OCI-LY3 (cell line): Measurements from ENCODE around the gene MAML2.

Source experiments
- H2AFZ ChIP-seq: fragments of 200-600, 300-600 bp; shearing (Covaris generic); 2 replicates; pipeline ENCODE4 v1.6.0; 2014; ENCODE audit warnings: antibody characterized with exemption, low read depth, low read length
- H3K27ac ChIP-seq: fragments of 200-600, 300-600 bp; sonication (generic); 2 replicates; pipeline ENCODE4 v1.5.1; 2014; ENCODE audit warnings: mild to moderate bottlenecking, low read length, moderate library complexity, mixed read lengths
- H3K27me3 ChIP-seq: fragments of 200-600, 300-600 bp; sonication (generic); 2 replicates; pipeline ENCODE4 v1.6.1; 2014; ENCODE audit warnings: low read depth, low read length, mixed read lengths
- H3K36me3 ChIP-seq: fragments of 200-600, 300-600 bp; sonication (generic); replicated peaks from 2 replicates; pipeline ENCODE3; 2014; ENCODE audit warnings: low read depth, low read length, mixed read lengths
- H3K4me1 ChIP-seq: fragments of 300-600, 200-600 bp; sonication (generic); 2 replicates; pipeline ENCODE4 v1.6.1; 2014; ENCODE audit warnings: low read length, mixed read lengths
- H3K4me2 ChIP-seq: fragments of 200-600, 300-600 bp; sonication (generic); 2 replicates; pipeline ENCODE4 v1.6.1; 2014; ENCODE audit warnings: low read length, mixed read lengths
- H3K4me3 ChIP-seq: fragments of 300-600, 200-600 bp; sonication (generic); 2 replicates; pipeline ENCODE4 v1.5.1; 2014; ENCODE audit warnings: antibody characterized with exemption, mild to moderate bottlenecking, low read length, moderate library complexity
- H3K79me2 ChIP-seq: fragments of 300-600, 200-600 bp; shearing (Covaris generic); 2 replicates; pipeline ENCODE4 v1.6.1; 2014; ENCODE audit warnings: mild to moderate bottlenecking, low read length, mixed read lengths
- H3K9ac ChIP-seq: fragments of 300-600, 200-600 bp; shearing (Covaris generic); 2 replicates; pipeline ENCODE4 v1.6.0; 2014; ENCODE audit warnings: mild to moderate bottlenecking, low read length, moderate library complexity
- H3K9me3 ChIP-seq: fragments of 200-600, 300-600 bp; shearing (Covaris generic); 2 replicates; pipeline ENCODE4 v1.6.1; 2014; ENCODE audit warnings: low read length, mixed read lengths; ENCODE audit not compliant: insufficient read depth
- H4K20me1 ChIP-seq: fragments of 200-600, 300-600 bp; sonication (generic); 2 replicates; pipeline ENCODE4 v1.6.1; 2016; ENCODE audit warnings: low read length, mixed read lengths; ENCODE audit not compliant: insufficient read depth
- EZH2phosphoT487 ChIP-seq: fragments of 200-600 bp; shearing (Covaris generic); IDR thresholded peaks from 2 replicates; pipeline ENCODE4 v1.6.1; 2018; ENCODE audit warnings: antibody characterized with exemption, mixed run types, low read depth
- TF ChIP-seq, protein P1 (sequence below): fragments of 200-600, 300-600 bp; sonication (generic); IDR thresholded peaks from 2 replicates; pipeline ENCODE4 v1.5.1; 2014; ENCODE audit warnings: antibody characterized with exemption, low read length, low read depth

The MAML2 gene

GRCh38 chr11:96229354-96229977 lies 113.5 kb downstream of the MAML2 start:
- H3K4me3 ChIP-seq = no peak overlapping the region
- no peak overlapping the region for H2AFZ ChIP-seq
- H3K4me2 ChIP-seq = peak overlapping the region; percentile 9
- TF ChIP-seq, protein P1, sequence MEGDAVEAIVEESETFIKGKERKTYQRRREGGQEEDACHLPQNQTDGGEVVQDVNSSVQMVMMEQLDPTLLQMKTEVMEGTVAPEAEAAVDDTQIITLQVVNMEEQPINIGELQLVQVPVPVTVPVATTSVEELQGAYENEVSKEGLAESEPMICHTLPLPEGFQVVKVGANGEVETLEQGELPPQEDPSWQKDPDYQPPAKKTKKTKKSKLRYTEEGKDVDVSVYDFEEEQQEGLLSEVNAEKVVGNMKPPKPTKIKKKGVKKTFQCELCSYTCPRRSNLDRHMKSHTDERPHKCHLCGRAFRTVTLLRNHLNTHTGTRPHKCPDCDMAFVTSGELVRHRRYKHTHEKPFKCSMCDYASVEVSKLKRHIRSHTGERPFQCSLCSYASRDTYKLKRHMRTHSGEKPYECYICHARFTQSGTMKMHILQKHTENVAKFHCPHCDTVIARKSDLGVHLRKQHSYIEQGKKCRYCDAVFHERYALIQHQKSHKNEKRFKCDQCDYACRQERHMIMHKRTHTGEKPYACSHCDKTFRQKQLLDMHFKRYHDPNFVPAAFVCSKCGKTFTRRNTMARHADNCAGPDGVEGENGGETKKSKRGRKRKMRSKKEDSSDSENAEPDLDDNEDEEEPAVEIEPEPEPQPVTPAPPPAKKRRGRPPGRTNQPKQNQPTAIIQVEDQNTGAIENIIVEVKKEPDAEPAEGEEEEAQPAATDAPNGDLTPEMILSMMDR = no peak
- TF ChIP-seq EZH2phosphoT487 = no peak
- peaks cover 3% of the 10 kb centered on the region; the same call in 1 of the 2 replicates for H3K79me2 ChIP-seq
- H3K27ac ChIP-seq = no peak overlapping the region
- no peaks in the 10 kb centered on the region for H3K27me3 ChIP-seq
- no peak overlapping the region for H3K9ac ChIP-seq
- H4K20me1 ChIP-seq = no peaks in the 10 kb centered on the region
- peaks cover 26% of the 10 kb centered on the region for H3K4me1 ChIP-seq
- no peaks in the 10 kb centered on the region for H3K36me3 ChIP-seq
- H3K9me3 ChIP-seq = no peaks in the 10 kb centered on the region

DNA sequence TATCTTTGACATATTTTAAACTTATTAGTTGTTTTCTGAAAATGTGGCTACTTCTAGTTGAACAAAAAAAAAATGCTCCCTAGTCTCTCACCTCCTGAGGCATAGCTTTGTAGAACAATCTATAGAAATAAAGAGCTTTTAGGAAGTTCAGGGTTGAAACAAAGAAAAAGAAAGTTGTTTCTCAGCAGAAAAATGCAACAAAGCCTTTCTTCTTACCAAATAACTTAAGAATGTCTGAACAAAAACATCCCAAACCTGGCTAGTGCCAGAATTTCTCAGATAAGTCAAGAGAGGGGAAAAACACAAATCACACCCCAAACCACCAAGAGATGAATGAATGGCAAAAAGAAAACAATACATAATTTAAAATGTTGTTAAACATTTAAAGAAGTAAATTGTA lies 114.1 kb downstream of the MAML2 start:
- H3K4me1 ChIP-seq = peaks cover 26% of the 10 kb centered on the region
- no peak overlapping the region for H3K4me2 ChIP-seq
- H3K79me2 ChIP-seq = peaks cover 2% of the 10 kb centered on the region; the same call in 1 of the 2 replicates

GRCh38 chr11:96228473-96228891 lies 114.5 kb downstream of the MAML2 start:
- H3K4me3 ChIP-seq = no peak overlapping the region
- H3K27ac ChIP-seq = no peak overlapping the region
- no peaks in the 10 kb centered on the region for H3K9me3 ChIP-seq
- H4K20me1 ChIP-seq = no peaks in the 10 kb centered on the region
- no peak overlapping the region for H2AFZ ChIP-seq
- peaks cover 26% of the 10 kb centered on the region for H3K4me1 ChIP-seq
- no peak overlapping the region for H3K9ac ChIP-seq
- no peaks in the 10 kb centered on the region for H3K79me2 ChIP-seq
- no peak overlapping the region for H3K4me2 ChIP-seq
- no peaks in the 10 kb centered on the region for H3K36me3 ChIP-seq
- H3K27me3 ChIP-seq = no peaks in the 10 kb centered on the region
- TF ChIP-seq EZH2phosphoT487 = no peak
- TF ChIP-seq, protein P1 = no peak

More for the DNA sequence above, 114.1 kb downstream of the MAML2 start:
- TF ChIP-seq EZH2phosphoT487 = no peak
- TF ChIP-seq, protein P1 = no peak
- no peak overlapping the region for H2AFZ ChIP-seq
- H3K9ac ChIP-seq = no peak overlapping the region
- no peaks in the 10 kb centered on the region for H4K20me1 ChIP-seq
- no peak overlapping the region for H3K27ac ChIP-seq
- no peaks in the 10 kb centered on the region for H3K36me3 ChIP-seq
- H3K9me3 ChIP-seq = no peaks in the 10 kb centered on the region
- H3K27me3 ChIP-seq = no peaks in the 10 kb centered on the region
- H3K4me3 ChIP-seq = no peak overlapping the region

DNA sequence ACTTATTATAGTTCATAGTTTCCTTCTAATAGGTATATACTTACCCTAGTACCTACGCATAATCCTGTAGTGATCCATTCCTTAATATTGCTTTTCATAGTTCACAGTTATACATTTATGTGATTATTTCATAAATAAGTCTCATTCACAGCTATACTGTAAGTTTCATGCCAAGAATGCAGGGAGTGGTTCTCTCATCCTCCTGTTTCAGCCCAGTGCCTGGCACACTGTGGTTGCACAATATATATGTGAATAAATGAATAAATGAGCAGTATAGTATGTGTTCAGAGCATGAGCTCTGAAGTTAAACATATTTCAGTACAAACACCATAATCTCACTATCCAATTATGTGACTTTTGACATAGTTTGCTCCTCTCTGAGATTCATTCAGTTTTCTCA lies 115.8 kb downstream of the MAML2 start:
- TF ChIP-seq EZH2phosphoT487 = no peak
- TF ChIP-seq, protein P1 = no peak
- no peak overlapping the region for H2AFZ ChIP-seq
- H4K20me1 ChIP-seq = no peaks in the 10 kb centered on the region
- no peak overlapping the region for H3K4me2 ChIP-seq
- peaks cover 26% of the 10 kb centered on the region for H3K4me1 ChIP-seq
- H3K79me2 ChIP-seq = no peaks in the 10 kb centered on the region
- no peaks in the 10 kb centered on the region for H3K9me3 ChIP-seq
- no peaks in the 10 kb centered on the region for H3K27me3 ChIP-seq
- H3K27ac ChIP-seq = no peak overlapping the region
- no peak overlapping the region for H3K4me3 ChIP-seq
- H3K9ac ChIP-seq = no peak overlapping the region
- H3K36me3 ChIP-seq = no peaks in the 10 kb centered on the region
